DMS114 treated with DMSO at 0.1 percent for 48 hours (cell line): Measurements from ENCODE around the gene INO80E.
"Not testable (repeated sequence)": the region's sequence is repeated elsewhere in the genome, so short reads cannot be mapped to it uniquely, and the experiment has no call there.

ENCODE experiments used
- DNase-seq: peaks from one replicate; lab custom pipeline; 2025; ENCODE audit not compliant: unreplicated experiment; lab: John Stamatoyannopoulos, UW

INO80E gene, protein sequence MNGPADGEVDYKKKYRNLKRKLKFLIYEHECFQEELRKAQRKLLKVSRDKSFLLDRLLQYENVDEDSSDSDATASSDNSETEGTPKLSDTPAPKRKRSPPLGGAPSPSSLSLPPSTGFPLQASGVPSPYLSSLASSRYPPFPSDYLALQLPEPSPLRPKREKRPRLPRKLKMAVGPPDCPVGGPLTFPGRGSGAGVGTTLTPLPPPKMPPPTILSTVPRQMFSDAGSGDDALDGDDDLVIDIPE

DNA sequence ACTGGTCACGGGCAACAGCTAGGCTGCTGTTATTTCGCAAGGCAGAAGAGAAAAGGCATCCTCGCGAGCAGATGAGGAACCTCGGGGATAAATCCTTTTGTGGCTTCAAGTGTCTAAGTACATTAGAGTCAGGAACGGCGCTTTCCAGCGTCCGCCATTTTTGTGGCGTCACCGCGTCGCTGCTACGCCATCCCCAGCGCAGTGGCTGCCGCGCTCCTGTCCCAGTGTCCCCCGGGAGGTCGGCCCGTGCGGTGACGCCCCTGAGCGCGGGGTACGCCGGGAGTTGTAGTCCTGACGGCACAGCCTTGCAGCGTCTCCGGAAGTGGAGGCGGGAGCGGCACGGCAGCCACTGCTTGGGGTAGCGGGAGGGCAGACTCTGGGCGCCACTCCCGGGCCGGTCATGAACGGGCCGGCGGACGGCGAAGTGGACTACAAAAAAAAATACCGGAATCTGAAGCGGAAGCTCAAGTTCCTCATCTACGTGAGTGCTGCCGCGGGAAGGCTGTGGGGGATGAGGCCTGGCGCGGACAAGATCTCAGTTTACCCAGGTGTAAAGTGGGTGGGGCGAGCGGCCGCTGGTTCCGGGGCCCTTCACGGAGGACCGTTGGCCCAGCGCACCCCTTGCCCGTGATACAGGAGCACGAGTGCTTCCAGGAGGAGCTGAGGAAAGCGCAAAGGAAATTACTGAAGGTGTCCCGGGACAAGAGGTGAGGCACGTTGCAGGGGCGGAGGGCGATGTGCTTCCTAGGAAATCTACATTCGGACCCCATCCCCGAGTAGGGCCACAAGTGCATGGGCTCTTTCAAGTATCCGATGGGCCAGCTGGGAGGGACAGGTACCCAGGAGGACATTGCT, at the start of gene INO80E:
Gene INO80E, plus strand, starts transcription at position 331 of the 855 bp plus-strand sequence. Its CDS starts 70 bp downstream, at position 401.
- peak; percentile 90 for DNase-seq

DNA sequence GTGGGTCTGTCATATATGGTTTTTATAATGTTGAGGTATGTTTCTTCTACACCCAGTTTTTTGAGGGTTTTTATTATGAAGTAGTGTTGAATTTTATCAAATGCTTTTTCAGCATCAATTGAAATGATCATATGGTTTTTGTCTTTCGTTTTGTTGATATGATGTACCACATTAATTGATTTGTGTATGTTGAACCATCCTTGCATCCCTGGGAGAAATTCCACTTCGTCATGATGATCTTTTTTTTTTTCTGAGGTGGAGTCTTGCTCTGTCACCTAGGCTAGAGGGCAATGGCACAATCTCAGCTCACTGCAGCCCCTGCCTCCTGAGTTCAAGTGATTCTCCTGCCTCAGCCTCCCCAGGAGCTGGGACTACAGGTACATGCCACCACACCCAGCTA, 48.1 kb upstream of the INO80E start:
- no peak for DNase-seq

DNA sequence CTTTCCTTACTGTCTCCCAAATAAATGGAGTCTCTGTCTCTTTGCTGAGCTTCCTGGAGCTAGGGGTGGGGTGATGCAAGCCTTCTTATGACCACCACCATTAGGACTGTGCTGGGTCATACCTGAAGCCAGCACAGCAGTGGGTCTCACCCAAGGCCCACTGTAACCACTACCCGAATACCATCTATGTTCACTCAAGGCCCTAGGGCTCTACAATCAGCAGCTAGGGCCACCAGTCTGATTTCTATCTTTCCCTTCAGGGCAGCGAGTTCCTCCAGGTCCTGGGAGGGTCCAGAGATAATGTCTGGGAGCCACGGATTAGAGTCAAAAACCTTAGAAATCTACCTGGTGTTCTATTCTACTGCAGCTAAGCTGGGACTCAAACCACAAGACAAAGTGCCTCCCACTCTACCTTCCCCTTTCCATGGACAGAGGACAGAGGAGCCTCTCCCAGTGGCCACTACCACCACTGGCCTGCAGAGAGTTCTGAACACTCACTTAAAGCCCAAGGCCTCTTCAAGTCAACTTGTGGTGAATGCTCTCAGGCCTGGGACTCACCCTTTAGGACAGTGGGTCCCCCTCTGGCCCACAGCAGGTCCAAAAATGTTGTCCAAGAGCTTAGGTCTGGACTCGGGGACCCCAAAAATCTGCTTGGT, 45.1 kb upstream of the INO80E start:
- DNase-seq = no peak

DNA sequence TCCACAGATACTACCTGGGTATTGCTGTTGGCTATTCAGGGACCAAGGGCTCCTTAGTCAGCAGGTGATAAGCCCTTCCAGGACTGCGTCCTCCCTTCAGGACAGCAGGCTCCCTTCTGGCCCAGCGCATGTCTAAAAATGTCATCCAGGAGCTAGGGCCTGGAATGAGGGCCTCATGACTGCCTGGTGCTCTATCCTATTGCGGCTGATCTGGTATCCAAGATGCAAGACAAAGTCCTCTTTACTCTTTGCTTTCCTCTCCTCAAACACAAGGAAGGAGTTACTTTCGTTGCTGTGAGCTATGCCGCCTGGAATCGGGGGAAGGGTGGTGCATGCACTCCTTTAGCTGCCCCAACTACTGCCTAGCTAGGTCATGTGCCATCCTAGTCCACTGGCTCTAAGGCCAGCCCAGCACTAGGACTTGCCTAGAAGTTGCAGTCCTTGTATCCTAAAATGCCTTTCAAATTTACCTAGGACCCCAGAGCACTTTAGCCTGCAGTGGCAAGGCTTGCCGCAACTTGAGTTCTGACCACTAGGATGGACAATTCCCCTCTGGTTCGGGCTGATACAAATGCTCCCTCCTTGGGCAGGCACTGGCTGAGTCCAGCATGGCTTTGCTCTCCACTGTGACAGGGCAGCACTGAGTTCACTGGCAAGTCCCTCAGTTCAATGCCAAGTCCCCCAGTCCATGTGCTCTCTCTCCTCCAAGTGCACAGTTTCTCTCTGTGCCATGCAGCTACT, 44.2 kb upstream of the INO80E start:
- DNase-seq = no peak

DNA sequence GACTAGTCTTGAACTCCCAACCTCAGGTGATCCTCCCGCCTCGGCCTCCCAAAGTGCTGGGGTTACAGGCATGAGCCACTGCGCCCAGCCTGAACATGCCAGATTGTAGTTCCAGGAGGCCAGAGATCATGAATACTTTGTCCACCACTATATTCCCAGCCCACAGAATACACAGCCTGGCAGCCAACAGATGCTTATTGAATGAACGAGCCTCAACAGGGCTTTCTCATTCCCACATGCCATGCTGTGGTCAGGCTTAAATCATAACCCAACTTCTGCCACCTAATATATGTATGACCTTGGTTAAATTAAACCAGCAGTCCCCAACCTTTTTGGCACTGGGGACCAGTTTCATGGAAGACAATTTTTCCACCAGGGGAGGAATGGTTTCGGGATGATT, 37.3 kb upstream of the INO80E start:
- DNase-seq = no peak

DNA sequence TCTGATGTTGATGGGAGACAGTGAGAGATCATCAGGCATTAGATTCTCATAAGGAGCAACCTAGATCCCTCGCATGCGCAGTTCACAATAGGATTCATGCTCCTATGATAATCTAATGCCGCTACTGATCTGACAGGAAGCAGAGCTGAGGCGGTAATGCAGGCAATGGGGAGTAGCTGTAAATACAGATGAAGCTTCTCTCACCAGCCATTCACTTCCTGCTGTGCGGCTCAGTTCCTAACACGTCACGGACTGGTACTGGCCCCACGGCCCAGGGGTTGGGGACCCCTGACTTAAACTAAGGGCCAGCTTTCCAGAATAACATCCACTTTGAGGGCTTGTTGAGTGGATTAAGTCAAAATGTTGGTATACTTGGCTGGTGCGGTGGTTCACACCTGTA, 36.7 kb upstream of the INO80E start:
- DNase-seq = no peak

DNA sequence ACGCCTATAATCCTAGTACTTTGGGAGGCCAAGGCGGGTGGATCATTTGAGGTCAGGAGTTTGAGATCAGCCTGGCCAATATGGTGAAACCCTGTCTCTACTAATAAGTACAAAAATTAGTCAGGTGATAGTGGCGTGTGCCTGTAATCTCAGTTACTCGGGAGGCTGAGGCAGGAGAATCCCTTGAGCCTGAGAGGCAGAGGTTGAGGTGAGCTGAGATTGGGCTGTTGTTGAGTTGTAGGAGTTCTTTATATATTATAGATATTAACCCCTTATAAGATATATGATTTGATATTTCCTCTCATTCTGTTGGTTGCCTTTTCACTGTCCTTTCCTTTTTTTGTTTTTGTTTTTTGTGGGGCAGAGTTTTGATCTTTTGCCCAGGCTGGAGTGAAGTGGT, 36.2 kb upstream of the INO80E start:
- not testable (repeated sequence) for DNase-seq

DNA sequence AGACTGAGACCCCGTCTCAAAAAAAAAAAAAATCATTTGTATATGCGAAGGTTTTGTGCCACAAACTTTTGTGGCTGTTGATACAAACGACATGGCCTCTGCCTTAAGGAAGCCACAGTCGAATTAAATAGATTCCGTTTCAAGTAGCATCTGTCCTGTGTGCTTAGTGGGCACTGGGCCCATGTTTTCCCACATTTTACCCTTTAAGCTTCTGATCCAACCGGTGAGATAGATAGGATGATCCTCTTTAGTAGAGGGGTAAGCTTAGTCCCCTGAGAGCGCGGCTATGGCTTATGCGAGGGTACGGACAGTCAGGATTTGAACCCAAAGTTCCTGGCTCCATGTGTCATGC, 34.9 kb upstream of the INO80E start:
- no peak for DNase-seq

DNA sequence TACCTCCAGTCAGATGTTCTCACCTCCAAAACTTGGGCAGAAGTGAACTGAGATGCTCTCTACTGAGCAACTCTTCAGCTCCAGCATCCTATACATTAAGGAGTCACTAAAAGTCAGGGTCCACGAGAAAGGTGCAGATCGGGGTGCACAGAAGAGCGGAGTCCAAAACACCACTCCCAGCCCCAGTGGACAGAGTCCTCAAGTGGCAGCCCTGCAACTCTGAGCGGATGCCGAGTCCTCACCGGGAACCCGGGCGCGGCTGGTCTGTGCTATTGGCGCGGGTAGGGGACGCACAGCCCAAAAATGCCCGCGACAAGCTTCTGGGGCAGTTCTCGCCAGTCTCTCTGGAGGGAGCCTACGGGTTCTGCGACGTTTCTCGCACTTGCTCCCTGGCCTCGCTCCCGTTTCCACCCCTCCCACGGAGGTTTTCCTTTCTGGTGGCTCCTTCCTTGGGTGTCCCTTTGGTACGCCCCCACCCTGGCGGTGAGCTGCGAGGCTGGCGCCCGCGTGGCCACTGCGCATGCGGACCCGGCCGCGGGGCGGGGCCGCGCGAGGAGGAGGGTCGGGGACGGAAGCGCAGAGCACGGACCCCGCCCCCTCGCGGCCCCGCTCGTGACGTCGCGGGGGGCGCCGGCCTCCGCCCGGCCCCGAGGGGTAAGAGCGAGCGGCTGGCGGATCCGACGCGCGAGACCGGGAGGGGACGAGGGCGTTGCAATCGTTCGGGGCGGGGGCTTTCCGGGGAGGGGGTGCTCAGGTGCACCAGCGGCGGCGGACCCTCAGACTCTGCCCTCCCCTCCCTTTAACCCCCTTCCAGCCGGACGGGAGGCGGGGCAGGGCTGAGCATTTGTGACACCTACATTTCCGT, 34.3 kb upstream of the INO80E start, which contains the start of gene TMEM219:
Gene TMEM219, plus strand, starts transcription at position 601 of the 865 bp plus-strand sequence. CDS start 1,065 bp downstream, outside the sequence.
- DNase-seq = peak; percentile 76

DNA sequence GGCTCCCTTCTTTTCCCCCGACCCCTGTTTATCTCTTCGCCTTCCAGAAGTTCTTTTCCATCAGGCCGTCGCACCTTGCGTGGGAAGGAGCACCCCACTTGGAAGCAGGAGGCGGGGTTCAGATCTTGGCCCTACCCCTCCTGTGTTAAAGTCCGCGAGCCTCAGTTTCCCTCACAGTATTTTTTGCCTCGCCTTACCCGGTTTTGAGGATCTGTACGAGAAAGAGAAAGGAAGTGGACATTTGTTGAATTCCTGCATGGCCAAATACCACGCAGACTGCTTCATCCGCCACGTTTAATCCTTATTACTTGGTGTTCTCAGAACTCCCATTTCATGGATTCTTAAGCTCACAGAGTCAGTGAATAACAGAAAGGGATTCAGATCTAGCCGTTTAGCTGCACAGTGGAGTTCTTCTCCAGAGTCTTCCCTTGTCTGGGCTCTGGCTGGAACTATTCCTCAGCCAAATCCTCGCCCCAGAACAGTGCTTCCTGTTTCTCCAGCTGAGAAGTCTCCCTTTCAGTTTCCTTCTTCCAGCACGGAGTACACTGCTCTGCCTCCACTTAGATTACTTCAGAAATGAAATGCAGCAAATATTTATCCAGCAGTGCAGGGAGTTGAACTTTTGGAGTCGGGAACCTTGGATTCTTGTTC, 33.6 kb upstream of the INO80E start:
- DNase-seq = no peak

DNA sequence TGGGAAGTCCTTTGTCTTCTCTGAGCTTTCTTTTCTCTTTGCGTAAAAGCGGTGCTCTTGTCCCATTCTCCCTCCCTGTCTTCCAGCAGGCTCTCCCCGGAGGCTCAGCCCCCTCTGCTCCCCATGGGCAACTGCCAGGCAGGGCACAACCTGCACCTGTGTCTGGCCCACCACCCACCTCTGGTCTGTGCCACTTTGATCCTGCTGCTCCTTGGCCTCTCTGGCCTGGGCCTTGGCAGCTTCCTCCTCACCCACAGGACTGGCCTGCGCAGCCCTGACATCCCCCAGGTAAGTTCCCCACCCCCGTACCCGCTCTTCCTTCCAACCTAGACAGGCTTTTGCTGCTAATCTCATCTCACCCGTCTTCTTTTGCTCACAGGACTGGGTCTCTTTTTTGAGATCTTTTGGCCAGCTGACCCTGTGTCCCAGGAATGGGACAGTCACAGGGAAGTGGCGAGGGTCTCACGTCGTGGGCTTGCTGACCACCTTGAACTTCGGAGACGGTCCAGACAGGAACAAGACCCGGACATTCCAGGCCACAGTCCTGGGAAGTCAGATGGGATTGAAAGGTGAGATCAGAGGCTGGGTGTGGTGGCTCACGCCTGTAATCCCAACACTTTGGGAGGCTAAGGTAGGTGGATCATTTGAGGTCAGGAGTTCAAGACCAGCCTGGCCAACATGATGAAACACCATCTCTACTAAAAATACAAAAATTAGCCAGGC, 32.9 kb upstream of the INO80E start:
- no peak for DNase-seq

DNA sequence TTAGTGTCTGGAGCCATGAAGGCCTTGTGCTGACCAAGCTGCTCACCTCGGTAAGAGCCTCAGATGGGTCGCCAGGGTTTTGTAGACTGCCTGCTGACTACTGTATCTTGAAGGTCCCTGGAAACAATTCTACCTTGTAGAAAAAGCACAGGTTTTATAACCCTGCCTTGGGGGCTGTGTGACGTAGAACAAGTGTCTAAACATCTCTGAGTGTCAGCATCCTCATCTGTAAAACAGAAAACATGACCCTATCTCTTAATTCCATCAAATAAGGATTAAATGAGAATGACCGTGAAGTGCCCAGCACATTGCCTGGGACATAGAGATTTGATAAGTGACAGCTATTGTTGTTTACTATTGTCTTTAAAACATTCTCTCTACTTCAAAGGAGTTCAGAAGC, 27.8 kb upstream of the INO80E start:
- DNase-seq = no peak

DNA sequence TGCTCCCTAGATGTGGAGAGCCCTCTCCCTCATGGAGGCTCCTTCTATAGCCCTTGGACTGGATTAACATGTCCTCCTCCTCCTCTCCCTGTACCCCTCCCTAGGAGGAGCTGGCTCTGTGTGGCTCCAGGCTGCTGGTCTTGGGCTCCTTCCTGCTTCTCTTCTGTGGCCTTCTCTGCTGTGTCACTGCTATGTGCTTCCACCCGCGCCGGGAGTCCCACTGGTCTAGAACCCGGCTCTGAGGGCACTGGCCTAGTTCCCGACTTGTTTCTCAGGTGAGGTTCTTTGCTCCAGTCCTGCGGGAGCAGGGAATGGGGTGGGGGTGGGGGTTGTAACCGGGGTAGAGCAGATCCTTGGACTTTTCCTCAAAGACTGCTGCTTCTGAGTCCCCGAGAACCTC, 24.7 kb upstream of the INO80E start:
- DNase-seq = no peak

DNA sequence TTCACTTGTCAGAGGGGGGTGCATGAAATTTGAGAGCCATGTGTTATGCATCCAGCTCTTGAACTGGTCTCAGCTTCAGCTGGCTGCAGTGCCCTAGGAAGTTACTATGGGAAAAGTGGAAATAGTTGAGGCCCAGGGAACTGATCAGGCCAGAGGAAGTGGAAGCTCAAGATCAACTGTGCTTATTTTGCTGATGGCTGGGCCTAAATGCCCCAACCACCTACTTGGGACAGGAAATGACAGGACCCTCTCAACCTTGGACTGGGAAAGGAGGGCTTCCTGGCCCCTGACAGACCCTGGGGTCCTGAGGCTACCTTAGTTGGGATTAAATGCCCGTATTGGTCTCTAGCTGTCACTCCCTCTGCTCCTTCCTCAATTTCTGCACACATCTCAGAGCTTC, 23.5 kb upstream of the INO80E start:
- no peak for DNase-seq

DNA sequence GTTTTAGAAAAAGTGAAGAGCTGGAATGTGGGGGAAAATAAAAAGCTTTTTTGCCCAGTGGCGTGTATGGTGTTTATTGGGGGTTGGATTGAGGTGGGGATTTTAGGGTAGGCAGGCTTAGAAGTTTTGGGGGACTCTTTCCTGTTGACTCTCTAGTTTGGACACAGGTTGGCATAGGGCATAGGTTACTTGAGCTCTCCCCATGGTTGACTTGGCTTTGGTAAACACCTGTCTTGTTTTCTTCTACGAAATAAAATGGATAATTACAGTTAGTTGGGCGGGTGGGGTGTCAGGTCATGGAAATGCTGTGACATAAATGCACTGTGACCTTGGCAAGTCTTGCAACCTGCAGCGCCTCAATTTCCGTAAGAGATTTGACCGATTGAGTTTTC, 23.1 kb upstream of the INO80E start:
- no peak for DNase-seq

DNA sequence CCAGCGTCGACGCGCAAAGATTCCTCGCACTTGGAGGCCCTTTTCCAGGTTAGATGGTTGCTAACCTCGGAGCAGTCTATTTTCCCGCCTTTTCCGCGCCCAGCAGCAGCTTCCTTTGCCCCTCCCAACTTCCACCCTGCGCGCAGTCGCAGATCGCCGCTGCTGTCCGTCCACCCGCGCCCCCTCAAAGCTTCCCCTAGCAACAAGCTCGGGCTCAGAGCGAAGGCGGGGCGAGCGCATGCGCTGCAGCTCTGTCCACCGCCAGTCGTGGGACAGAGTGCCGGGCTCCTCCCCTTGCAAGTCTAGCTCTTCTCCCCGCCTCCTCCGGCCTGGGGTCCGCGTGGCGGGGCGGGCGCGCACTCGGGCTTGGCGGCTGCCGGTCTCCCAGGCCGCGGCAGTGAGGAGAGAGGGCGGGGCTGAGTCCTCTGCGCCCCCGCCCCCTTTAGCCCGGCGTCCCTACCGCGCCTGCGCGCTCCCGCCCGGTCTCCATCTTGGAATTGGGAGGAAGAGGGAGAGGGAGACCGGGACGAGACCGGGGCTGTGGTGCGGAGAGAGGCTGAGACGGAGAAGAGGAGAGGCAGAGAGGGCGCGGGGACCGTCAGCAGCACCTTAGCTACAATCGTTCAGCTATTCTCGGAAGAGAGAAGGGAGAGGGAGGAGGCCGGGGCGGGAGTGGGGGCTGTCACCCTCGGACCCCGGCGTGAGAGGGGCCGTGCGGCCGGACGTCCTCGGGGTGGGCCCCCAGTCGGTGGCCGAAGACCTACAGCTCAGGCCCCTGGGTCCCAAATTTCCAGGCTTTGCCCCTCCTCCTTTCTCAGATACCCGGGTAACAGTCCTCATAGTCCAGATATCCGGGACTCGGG, 22.4 kb upstream of the INO80E start, which contains the start of gene TAOK2:
Gene TAOK2, plus strand, starts transcription at position 485 of the 863 bp plus-strand sequence. CDS start 3,905 bp downstream, outside the sequence.
- peak; percentile 97 for DNase-seq

DNA sequence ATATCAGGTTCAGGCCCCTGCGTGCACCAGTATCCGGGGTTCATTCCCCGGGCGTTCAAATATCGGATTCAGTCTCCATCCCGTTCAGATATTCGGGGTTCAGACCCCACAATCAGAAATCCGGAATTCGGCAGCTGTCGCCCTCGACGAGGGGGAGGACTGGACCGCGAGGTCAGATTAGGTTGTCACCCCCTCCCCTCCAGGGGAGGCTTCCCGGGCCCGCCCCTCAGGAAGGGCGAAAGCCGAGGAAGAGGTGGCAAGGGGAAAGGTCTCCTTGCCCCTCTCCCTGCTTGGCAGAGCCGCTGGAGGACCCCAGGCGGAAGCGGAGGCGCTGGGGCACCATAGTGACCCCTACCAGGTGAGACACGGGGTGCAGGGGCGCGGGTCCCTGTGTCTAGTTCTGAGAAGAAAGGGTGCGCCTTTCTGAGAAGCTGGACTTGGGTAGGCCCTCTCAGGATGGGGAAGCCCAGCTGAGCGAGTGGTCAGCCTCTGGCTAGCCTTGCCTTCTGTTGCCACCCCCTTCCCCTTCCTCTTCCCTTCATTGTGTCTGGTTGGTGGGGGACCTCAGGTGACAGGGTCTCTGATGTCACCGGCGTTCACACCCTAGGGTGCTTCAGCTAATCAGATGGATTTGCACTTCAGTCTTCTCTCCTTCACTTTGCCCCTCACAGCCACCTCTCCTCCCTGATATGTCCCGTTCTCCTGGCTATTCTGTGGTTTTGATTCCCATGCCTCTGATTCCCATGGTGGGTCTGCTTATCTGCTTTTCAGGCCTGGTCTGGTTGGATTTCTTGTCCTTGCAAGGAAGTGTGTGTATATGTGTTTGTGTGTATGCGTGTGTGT, 21.5 kb upstream of the INO80E start:
- DNase-seq = no peak
